Cardiac fibroblast (primary cell): ENCODE measurements around the gene APBA1.
A peak's percentile ranks its signal among the peaks of the same experiment; 100 is the strongest.

Experiments
- DNase-seq, 2 donors: peaks; one replicate each; pipeline versions ENCODE4 v3.0.0 to v3.0.0-alpha.2; 2010; ENCODE audit warnings: low read depth in 2 of 2
- H3K4me3 ChIP-seq, 2 donors: replicated peaks in 1 of 2; 1 replicate in 1 of 2; 2 replicates in 1 of 2; pipeline ENCODE4 v1.5.1; 2011; ENCODE audit warnings: low read depth in 2 of 2, low read length in 2 of 2, mild to moderate bottlenecking in 2 of 2, moderate library complexity in 1 of 2
- CTCF ChIP-seq: IDR thresholded peaks from one replicate; pipeline ENCODE4 v1.5.1; 2011; ENCODE audit warnings: low read depth, mild to moderate bottlenecking, low read length, inconsistent platforms

APBA1 gene

GRCh38 chr9:69513141-69513820 lies 158.9 kb downstream of the APBA1 start:
- TF ChIP-seq CTCF, result no peak
- H3K4me3 ChIP-seq, result no peak overlapping the region
- no peak for DNase-seq

DNA sequence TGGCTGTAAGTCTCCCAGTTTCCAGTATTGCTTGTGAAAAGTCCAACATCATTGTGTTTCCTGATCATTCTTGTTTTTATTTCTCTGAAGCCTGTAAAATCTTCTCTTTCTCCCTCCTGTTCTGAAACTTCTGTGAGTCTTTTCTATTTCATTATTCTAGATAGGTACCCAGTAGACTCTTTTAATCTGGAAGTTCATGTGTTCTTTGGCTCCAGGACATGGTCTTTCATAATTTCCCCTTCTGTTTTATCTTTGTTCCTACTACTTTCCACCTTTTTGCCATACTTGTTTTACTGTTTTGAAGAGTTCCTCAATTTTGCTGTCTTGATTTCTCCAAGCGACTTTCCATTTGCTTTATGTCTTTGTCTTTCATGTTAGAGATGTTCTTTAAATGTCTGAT lies 168.1 kb downstream of the APBA1 start:
- DNase-seq, result no peak
- no peak for TF ChIP-seq CTCF
- no peak overlapping the region for H3K4me3 ChIP-seq

GRCh38 chr9:69502671-69503301 lies 169.4 kb downstream of the APBA1 start:
- DNase-seq, result peak; percentile 38 to 61
- TF ChIP-seq CTCF, result no peak
- H3K4me3 ChIP-seq, result no peak overlapping the region

GRCh38 chr9:69500896-69501295 lies 171.3 kb downstream of the APBA1 start:
- no peak for TF ChIP-seq CTCF
- no peak for DNase-seq
- H3K4me3 ChIP-seq, result no peak overlapping the region

- no peak for DNase-seq
- no peak overlapping the region for H3K4me3 ChIP-seq
- TF ChIP-seq CTCF, result no peak
Observed at GRCh38 chr9:69499959-69500358, 172.2 kb downstream of the APBA1 start.

GRCh38 chr9:69499407-69499806 lies 172.8 kb downstream of the APBA1 start:
- TF ChIP-seq CTCF, result no peak
- no peak overlapping the region for H3K4me3 ChIP-seq
- no peak for DNase-seq
